ENCODE measurements around the gene SH2D3C. TPM values are rescaled to one million over a fixed set of nuclear protein-coding genes. Genes with fewer than 3 reads are reported as not detected.
A peak's percentile ranks its signal among the peaks of the same experiment; 100 is the strongest.

The SH2D3C gene
- total and polyA plus RNA-seq, 10 of the 15 experiments (the other 5 are each of a cell fraction or from before 2014, with no cell fraction given), result 1.2 to 23.5 (median 16.2) TPM

GRCh38 chr9:127802576-127803443 is 24.3 kb upstream of the SH2D3C start, which contains the start of gene FPGS (continued):
- TF ChIP-seq, protein P1, sequence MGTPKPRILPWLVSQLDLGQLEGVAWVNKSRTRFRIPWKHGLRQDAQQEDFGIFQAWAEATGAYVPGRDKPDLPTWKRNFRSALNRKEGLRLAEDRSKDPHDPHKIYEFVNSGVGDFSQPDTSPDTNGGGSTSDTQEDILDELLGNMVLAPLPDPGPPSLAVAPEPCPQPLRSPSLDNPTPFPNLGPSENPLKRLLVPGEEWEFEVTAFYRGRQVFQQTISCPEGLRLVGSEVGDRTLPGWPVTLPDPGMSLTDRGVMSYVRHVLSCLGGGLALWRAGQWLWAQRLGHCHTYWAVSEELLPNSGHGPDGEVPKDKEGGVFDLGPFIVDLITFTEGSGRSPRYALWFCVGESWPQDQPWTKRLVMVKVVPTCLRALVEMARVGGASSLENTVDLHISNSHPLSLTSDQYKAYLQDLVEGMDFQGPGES (IDR thresholded peaks at IDR 0.05), result no peak
- TF ChIP-seq SUPT20H (IDR thresholded peaks at IDR 0.05; ENCODE audit: borderline replicate concordance, control insufficient read depth, low read depth, low read length) (no peak), DPF2 (IDR thresholded peaks at IDR 0.05) (peak; percentile 87), SP1 (IDR thresholded peaks at IDR 0.05; ENCODE audit: low read depth, low read length) (no peak), SMAD1 (IDR thresholded peaks at IDR 0.05; ENCODE audit: low read depth, partially characterized antibody) (no peak), KDM1A (IDR thresholded peaks at IDR 0.05; ENCODE audit: borderline replicate concordance) (no peak), SMARCA5 (IDR thresholded peaks at IDR 0.05) (peak; percentile 37; the same call in 1 of the 2 replicates), LARP7 (IDR thresholded peaks at IDR 0.05) (peak; percentile 94), NR2C2 (IDR thresholded peaks at IDR 0.05; ENCODE audit: borderline replicate concordance, control insufficient read depth, insufficient read length, low read depth) (no peak), SMAD5 (IDR thresholded peaks at IDR 0.05; ENCODE audit: low read depth) (peak; percentile 7; the same call in 1 of the 2 replicates), NR2F1 (conservative IDR thresholded peaks at IDR 0.05) (peak; percentile 54; the same call in 1 of the 2 replicates), PAX8 (IDR thresholded peaks at IDR 0.05) (no peak), SRF (IDR thresholded peaks at IDR 0.05; ENCODE audit: low read depth in 2 of 2, low read length in 2 of 2) (no peak), MEF2B (IDR thresholded peaks at IDR 0.05; ENCODE audit: partially characterized antibody, poor library complexity, severe bottlenecking) (peak; percentile 55), ZBTB33 (IDR thresholded peaks at IDR 0.05) (no peak), JUNB (IDR thresholded peaks at IDR 0.05) (no peak), ZNF622 (IDR thresholded peaks at IDR 0.05) (no peak), PKNOX1 (IDR thresholded peaks at IDR 0.05) (peak; percentile 82), POU2F2 (IDR thresholded peaks at IDR 0.05; ENCODE audit: borderline replicate concordance, low read depth, low read length) (peak; percentile 59; the same call in 2 of the 3 replicates), ESRRA (IDR thresholded peaks at IDR 0.05; ENCODE audit: low read length) (no peak), BHLHE40 (IDR thresholded peaks at IDR 0.05; ENCODE audit: borderline replicate concordance in 1 of 2, low read depth in 2 of 2, low read length in 1 of 2) (peak in 1 of 2 experiments; percentile 73; a peak in 2 of 4 replicates)
- TF ChIP-seq, protein P2, sequence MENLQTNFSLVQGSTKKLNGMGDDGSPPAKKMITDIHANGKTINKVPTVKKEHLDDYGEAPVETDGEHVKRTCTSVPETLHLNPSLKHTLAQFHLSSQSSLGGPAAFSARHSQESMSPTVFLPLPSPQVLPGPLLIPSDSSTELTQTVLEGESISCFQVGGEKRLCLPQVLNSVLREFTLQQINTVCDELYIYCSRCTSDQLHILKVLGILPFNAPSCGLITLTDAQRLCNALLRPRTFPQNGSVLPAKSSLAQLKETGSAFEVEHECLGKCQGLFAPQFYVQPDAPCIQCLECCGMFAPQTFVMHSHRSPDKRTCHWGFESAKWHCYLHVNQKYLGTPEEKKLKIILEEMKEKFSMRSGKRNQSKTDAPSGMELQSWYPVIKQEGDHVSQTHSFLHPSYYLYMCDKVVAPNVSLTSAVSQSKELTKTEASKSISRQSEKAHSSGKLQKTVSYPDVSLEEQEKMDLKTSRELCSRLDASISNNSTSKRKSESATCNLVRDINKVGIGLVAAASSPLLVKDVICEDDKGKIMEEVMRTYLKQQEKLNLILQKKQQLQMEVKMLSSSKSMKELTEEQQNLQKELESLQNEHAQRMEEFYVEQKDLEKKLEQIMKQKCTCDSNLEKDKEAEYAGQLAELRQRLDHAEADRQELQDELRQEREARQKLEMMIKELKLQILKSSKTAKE (IDR thresholded peaks at IDR 0.05; ENCODE audit: low read depth, poor library complexity, severe bottlenecking), result no peak
- TF ChIP-seq, protein P3, sequence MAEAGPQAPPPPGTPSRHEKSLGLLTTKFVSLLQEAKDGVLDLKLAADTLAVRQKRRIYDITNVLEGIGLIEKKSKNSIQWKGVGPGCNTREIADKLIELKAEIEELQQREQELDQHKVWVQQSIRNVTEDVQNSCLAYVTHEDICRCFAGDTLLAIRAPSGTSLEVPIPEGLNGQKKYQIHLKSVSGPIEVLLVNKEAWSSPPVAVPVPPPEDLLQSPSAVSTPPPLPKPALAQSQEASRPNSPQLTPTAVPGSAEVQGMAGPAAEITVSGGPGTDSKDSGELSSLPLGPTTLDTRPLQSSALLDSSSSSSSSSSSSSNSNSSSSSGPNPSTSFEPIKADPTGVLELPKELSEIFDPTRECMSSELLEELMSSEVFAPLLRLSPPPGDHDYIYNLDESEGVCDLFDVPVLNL (IDR thresholded peaks at IDR 0.05; ENCODE audit: low read depth, low read length), result no peak

All from GM12878 (cell line).